ENCODE results near the gene DMAC2L. TPM values are rescaled to one million over a fixed set of nuclear protein-coding genes. Genes with fewer than 3 reads are reported as not detected.
"Not testable (repeated sequence)": the region's sequence is repeated elsewhere in the genome, so short reads cannot be mapped to it uniquely, and the experiment has no call there.

Gene DMAC2L
- total RNA-seq, 1 donor from 2014 or later = 10.9 TPM

DNA sequence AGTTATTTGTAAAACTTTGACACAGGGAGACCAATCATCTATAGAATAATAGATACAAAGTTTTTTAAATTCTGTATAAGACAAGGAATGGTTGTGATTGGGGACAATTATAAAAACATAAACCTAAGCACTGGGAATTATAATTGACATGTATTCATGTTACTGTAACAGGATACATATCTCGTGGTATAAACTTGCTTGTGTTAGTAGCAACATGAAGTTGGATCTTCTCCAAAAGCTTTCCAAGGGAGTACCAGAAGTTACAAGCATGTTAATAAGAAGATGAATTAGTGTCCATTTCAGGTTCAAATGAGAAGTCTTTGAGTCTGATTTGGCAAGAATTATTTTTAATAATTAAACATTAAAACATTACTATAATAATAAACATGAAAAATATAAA, 42.4 kb downstream of the DMAC2L start:
- Mint-ChIP-seq H3K27ac (ENCODE audit: unreplicated experiment) (no peak overlapping the region), H3K4me1 (ENCODE audit: low read depth, unreplicated experiment) (peaks cover 26% of the 10 kb centered on the region), H3K36me3 (ENCODE audit: low read depth, unreplicated experiment) (peaks cover 14% of the 10 kb centered on the region), H3K9me3 (ENCODE audit: unreplicated experiment) (peaks cover 2% of the 10 kb centered on the region), H3K27me3 (ENCODE audit: low read depth, unreplicated experiment) (no peaks in the 10 kb centered on the region), H3K4me3 (ENCODE audit: unreplicated experiment) (no peak overlapping the region)
- H3K9ac ChIP-seq (ENCODE audit: low read length) = no peak overlapping the region
- DNase-seq (ENCODE audit: low read depth) (no peak), FAIRE-seq (no peak)
- no peak overlapping the region for H3K4me2 ChIP-seq (ENCODE audit: low read length)
- no peaks in the 10 kb centered on the region for H3K79me2 ChIP-seq (ENCODE audit: insufficient read depth, low read length)
- H3K36me3 ChIP-seq (ENCODE audit: insufficient read depth, low read length) = no peaks in the 10 kb centered on the region
- H2AFZ ChIP-seq (ENCODE audit: low read depth, low read length) = no peak overlapping the region
- H3K4me3 ChIP-seq (ENCODE audit: insufficient read depth, low read depth, low read length) = no peak overlapping the region
- H3K27me3 ChIP-seq (ENCODE audit: insufficient read depth, low read length) = no peaks in the 10 kb centered on the region
- TF ChIP-seq CTCF (IDR thresholded peaks at IDR 0.05; ENCODE audit: insufficient read depth, low read depth, low read length) = no peak
- no peak for TF ChIP-seq EZH2 (IDR thresholded peaks at IDR 0.05; ENCODE audit: insufficient read depth, low read length)
- no peaks in the 10 kb centered on the region for H4K20me1 ChIP-seq (ENCODE audit: insufficient read depth, low read length)
- H3K4me1 ChIP-seq (ENCODE audit: insufficient read depth, low read length) = peaks cover 15% of the 10 kb centered on the region
- H3K9me3 ChIP-seq (ENCODE audit: insufficient read depth, low read depth, low read length) = no peaks in the 10 kb centered on the region
- H3K27ac ChIP-seq (ENCODE audit: low read depth, low read length) = no peak overlapping the region

DNA sequence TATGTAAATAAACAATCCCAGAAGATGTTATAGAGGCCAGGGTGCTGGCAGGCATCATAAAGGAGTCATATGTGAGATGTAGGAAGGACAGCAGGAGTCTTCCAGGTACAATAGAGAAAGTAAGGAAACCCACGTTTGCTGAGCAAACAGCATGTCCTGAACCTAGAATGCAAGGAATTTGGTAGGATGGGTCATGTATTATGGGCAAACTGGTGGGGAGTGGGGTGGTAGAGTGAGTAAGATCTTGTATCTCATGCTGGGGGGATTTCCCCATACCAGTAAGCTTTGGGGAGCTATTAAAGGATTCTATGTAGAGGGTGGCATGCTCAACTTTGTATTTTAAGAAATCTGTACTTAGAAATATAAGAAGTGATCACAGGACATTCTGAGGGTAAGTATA, 43.6 kb downstream of the DMAC2L start:
- H3K9me3 Mint-ChIP-seq (ENCODE audit: unreplicated experiment) = peaks cover 2% of the 10 kb centered on the region
- H3K27me3 ChIP-seq (ENCODE audit: insufficient read depth, low read length) = no peaks in the 10 kb centered on the region
- no peak overlapping the region for H2AFZ ChIP-seq (ENCODE audit: low read depth, low read length)
- no peak overlapping the region for H3K4me3 ChIP-seq (ENCODE audit: insufficient read depth, low read depth, low read length)
- no peak overlapping the region for H3K4me2 ChIP-seq (ENCODE audit: low read length)
- H3K4me3 Mint-ChIP-seq (ENCODE audit: unreplicated experiment) = no peak overlapping the region
- TF ChIP-seq EZH2 (IDR thresholded peaks at IDR 0.05; ENCODE audit: insufficient read depth, low read length) = no peak
- no peak for TF ChIP-seq CTCF (IDR thresholded peaks at IDR 0.05; ENCODE audit: insufficient read depth, low read depth, low read length)
- H3K27ac ChIP-seq (ENCODE audit: low read depth, low read length) = no peak overlapping the region
- no peak overlapping the region for H3K9ac ChIP-seq (ENCODE audit: low read length)
- no peaks in the 10 kb centered on the region for H4K20me1 ChIP-seq (ENCODE audit: insufficient read depth, low read length)
- H3K9me3 ChIP-seq (ENCODE audit: insufficient read depth, low read depth, low read length) = no peaks in the 10 kb centered on the region
- no peaks in the 10 kb centered on the region for H3K36me3 ChIP-seq (ENCODE audit: insufficient read depth, low read length)
- peaks cover 22% of the 10 kb centered on the region for H3K4me1 Mint-ChIP-seq (ENCODE audit: low read depth, unreplicated experiment)
- H3K27me3 Mint-ChIP-seq (ENCODE audit: low read depth, unreplicated experiment) = no peaks in the 10 kb centered on the region
- DNase-seq (ENCODE audit: low read depth) (no peak), FAIRE-seq (no peak)
- no peaks in the 10 kb centered on the region for H3K79me2 ChIP-seq (ENCODE audit: insufficient read depth, low read length)
- H3K27ac Mint-ChIP-seq (ENCODE audit: unreplicated experiment) = no peak overlapping the region
- peaks cover 14% of the 10 kb centered on the region for H3K36me3 Mint-ChIP-seq (ENCODE audit: low read depth, unreplicated experiment)
- peaks cover 12% of the 10 kb centered on the region for H3K4me1 ChIP-seq (ENCODE audit: insufficient read depth, low read length)

DNA sequence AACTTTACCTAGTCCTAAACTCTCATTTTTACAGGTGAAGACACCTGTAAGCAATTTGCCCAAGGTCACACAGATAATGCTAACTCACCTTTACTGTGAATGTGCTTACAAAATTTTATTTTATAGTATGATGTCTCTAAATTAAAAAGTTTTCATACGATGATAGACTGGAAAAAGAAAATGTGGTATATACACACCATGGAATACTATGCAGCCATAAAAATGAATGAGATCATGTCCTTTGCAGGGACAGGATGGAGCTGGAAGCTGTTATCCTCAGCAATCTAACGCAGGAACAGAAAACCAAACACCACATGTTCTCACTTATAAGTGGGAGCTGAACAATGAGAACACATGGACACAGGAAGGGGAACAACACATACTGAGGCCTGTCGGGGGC, 44.2 kb downstream of the DMAC2L start:
- not testable (repeated sequence) for H3K79me2 ChIP-seq (ENCODE audit: insufficient read depth, low read length); H4K20me1 ChIP-seq (ENCODE audit: insufficient read depth, low read length); H2AFZ ChIP-seq (ENCODE audit: low read depth, low read length); H3K9me3 ChIP-seq (ENCODE audit: insufficient read depth, low read depth, low read length); H3K4me2 ChIP-seq (ENCODE audit: low read length); H3K27me3 Mint-ChIP-seq (ENCODE audit: low read depth, unreplicated experiment); H3K9ac ChIP-seq (ENCODE audit: low read length); DNase-seq (ENCODE audit: low read depth); H3K4me3 Mint-ChIP-seq (ENCODE audit: unreplicated experiment); H3K27ac ChIP-seq (ENCODE audit: low read depth, low read length); H3K36me3 ChIP-seq (ENCODE audit: insufficient read depth, low read length); H3K9me3 Mint-ChIP-seq (ENCODE audit: unreplicated experiment); FAIRE-seq; H3K4me1 ChIP-seq (ENCODE audit: insufficient read depth, low read length); H3K27ac Mint-ChIP-seq (ENCODE audit: unreplicated experiment); H3K4me3 ChIP-seq (ENCODE audit: insufficient read depth, low read depth, low read length); H3K27me3 ChIP-seq (ENCODE audit: insufficient read depth, low read length)
- Mint-ChIP-seq H3K36me3 (ENCODE audit: low read depth, unreplicated experiment) (peaks cover 14% of the 10 kb centered on the region), H3K4me1 (ENCODE audit: low read depth, unreplicated experiment) (peaks cover 16% of the 10 kb centered on the region)
